ENCODE data around the gene BATF3. TPM values are rescaled to one million over a fixed set of nuclear protein-coding genes. Genes with fewer than 3 reads are reported as not detected.
A peak's percentile ranks its signal among the peaks of the same experiment; 100 is the strongest.

The BATF3 gene
- polyA plus RNA-seq, 1 donor: 0.88 TPM

- DNase-seq: no peak
These were observed 15.0 kb downstream of the BATF3 start for GRCh38 chr1:212684521-212685090.

DNA sequence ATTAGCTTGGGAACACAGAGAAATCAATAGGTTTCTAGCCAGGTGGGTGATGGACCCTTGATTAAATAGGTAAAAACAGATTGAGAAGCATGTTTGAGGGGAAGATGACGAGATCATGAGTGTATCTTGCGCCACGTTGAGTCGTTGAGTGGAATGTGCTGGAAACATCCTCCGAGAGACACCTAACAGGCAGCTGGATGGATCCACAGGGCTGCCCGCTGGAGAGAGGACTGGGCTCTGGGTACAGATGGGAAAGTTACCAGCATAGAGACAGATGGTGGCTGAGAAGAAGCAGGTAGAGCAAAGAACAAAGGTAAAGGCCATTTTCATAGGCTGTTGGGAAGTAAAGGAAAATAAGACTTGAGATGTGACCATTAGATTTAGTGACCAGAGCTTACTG lies 15.6 kb downstream of the BATF3 start:
- DNase-seq: no peak

GRCh38 chr1:212683357-212683722 lies 16.3 kb downstream of the BATF3 start:
- DNase-seq: no peak

DNA sequence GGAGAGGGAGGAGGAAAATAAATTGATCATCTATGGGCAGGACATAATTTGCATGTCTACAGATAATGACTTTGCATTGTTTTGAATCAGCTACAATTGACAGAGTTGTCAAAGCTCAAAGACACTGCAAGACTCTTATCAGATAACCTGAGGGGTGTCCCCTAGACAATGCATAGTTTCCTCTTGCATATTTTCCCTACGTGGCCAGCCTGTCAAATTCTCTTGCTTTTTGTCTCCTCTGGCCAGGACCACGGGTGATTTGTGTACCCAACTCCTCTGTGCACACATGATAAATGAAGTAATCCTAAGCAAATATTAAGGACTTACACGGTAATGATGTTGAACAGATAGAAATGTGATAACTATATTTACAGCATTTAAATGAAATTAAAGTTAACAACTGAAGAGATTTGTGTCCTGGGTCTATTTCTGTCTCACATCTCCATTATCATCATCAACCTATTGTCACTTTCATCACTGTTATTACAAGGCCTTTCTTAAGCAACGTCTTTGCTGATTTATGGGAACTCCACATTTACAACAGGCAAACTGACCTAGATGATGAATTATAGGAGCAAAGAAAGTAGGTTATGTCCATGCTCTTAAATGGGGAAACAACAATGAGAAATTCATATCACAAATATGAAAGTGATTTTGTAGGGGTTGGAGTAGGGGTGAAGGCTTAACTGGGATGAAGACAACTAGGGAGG lies 18.8 kb downstream of the BATF3 start:
- DNase-seq: no peak

DNA sequence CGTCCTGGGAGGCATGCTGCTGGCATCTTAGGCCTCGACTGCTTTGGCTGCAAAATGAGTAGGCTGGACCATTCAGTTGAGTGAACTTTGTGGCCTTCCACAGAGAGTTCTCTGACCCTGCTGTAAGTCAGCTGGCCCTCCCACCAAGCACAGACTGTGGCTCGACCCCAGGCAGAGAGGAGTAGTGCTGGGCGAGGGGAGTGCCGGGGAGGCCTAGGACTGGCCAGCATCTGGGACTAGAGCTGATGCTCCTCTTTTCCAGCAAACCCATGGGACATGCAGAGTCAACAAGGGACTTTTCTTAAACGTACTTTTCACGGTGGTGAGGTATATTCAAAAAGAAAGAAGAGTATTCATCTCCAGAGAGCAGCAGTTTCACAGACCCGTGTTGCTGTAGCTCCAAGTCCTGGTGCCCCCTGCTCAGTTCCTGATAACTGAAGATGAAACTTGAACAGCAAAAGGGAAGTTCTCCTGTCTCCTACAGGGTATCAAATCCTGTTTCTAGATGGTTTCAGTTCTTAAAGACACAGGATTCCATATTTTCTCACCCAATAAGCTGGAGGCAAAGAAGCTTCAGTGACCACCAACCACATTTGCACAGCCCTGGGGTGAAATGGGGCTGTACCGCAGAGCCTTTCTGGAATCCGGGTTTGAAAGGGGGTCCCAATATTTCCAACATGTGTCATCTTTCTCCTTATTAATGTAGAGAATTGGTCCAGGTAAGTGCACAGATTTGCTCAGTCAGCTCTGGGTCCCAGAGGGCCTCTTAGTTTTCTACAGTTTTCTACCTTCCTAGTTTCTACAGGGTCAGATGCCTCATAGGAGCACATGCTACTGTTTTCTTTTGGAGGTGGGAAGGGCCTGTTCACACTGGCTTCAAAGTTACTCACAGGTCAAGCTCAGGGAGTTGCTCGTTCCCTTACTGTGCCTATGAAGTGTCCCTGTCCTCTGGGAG lies 20.9 kb downstream of the BATF3 start:
- no peak for DNase-seq

DNA sequence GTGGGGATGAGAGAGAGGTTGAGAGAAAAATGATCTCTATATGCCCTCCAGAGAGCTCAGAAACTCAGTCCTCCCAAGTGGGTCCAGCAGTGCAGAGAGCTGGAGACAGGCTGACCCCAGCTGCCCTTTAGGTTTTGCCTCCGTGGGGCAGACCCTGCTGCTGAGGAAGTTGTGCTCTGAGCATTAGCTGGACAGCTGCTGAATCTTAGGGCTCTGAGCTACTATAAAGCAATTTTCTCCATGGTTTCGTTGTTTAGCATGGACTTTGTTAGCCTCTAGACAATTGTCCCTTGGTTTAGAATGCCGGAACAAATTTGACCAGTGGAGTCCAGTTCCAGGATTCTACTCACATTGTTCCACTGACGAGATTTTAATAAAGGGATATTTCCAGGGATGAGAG lies 22.1 kb downstream of the BATF3 start:
- DNase-seq: no peak

GRCh38 chr1:212677136-212677535 lies 22.5 kb downstream of the BATF3 start:
- no peak for DNase-seq

DNA sequence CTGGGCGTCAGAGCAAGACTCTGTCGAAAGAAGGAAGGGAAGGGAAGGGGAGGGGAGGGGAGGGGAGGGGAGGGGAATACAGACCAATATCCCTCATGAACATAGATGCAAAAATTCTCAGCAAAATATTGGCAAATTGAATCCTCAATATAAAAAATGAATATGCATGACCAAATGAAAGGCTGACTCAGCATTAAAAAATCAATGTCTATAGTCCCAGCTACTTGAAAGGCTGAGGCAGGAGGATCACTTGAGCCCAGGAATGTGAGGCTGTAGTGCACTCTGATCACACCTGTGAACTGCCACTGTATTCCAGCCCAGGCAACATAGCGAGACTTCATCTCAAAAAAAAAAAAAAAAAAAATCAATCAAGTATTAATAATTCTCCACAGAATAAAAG lies 24.0 kb downstream of the BATF3 start:
- no peak for DNase-seq

DNA sequence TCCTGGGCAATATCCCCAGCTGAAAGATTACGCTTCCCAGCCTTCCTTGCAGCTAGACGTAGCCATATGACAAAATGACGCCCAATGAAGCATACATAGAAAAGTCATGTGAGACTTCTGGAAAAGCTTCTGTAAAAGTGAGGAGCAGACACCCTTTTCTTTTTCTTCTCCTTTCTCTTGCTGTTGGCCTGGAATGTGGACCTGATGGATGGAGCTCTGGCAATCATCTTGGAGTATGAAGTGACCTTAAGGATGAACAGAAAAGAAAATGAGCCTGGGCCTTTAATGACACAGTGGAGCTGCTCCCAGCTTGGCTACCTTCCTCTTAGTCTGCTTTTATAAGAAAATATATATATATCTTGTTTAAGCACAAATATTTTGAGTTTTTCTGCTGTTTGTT lies 24.8 kb downstream of the BATF3 start:
- no peak for DNase-seq

- DNase-seq: peak; percentile 46
These were observed 28.2 kb downstream of the BATF3 start for GRCh38 chr1:212671342-212672031.

GRCh38 chr1:212670882-212671281 lies 28.8 kb downstream of the BATF3 start:
- DNase-seq: no peak

GRCh38 chr1:212670301-212670700 lies 29.3 kb downstream of the BATF3 start:
- no peak for DNase-seq

GRCh38 chr1:212669600-212669999 lies 30.0 kb downstream of the BATF3 start:
- DNase-seq: no peak

- no peak for DNase-seq
These were observed 30.5 kb downstream of the BATF3 start for GRCh38 chr1:212669102-212669501.

GRCh38 chr1:212668477-212668876 lies 31.2 kb downstream of the BATF3 start:
- DNase-seq: no peak

DNA sequence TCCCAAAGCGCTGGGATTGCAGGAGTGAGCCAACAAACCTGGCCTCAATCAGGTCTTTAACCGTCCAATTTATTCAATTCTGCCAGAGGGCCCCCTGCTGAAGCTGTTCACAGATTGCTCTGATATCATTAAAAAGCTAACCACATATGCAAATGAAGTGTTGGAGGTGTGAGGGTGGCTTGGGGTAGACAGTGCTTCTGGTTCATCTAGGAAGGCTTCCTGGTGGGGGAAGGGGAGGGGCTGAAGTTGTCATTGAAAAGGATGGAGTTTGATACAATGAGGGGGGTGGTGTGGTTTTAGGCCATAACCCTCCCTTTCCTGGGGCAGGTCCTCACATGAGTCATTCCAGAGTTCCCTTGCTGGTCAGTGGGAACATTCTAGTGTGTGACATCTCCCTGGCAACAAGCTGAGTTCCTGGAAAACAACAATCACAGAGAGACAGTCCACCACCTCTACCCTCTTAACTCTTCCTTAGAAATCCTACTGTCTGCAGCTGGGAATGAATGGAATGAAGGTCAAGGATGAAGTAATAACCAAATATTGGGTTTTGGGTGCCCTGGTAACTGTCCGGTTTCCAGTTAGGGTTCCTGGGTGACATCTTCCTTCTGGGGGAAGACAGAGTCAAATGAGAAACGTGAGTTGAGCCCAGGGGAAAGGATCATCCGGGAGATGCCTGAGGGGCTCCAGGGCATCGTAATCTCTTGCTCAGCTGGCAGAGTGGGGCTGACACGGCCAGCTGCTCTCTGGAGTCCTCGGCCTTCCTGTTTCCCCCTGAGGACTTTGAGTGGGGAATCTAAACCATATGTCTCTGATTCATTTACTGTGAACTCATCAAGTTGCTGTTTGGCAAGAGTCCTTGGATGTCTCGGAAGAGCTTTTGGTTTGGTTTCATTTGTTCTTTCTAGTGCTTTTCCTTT lies 32.2 kb downstream of the BATF3 start:
- peak; percentile 56 for DNase-seq

- DNase-seq: no peak
These were observed 33.4 kb downstream of the BATF3 start for GRCh38 chr1:212666116-212666775.

GRCh38 chr1:212665241-212666115 lies 34.2 kb downstream of the BATF3 start:
- DNase-seq: peak; percentile 75

DNA sequence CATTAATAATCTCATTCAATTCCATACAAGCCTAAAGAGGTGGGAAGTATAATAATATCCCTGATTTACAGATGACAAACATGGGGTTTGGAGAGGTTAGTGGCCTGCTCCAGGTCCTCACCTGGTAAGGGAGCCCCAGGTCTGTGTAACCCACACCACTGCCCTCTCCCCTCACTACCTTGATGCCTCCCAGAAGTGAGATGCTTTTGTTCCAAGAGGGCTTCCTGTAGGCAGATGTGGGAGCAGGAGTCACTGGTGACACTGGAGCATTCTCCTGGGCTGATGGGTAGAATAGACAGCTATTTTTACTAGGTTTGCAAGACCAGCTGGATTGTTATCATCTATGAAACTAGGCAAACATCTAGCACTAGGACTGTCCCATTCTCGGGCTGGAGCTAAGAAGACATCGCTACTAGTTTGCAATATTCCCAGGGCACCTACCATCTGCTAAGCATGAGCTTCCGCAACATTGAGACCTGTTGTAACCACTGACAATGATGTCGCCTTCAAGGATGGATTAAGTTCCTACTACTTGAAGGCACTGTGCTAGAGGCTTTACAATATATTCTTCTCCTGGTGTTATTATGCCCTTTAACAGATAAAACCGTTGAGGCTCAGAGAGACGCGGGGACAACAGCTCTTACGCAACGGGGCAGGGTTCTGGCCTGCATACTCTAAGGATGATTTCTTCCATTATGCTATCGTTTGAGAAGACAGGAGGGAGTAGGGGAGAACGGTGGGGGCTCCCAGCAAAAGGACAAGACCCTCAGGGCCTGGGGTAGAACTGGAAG lies 35.0 kb downstream of the BATF3 start:
- no peak for DNase-seq
